GM12878 (cell line): ENCODE results near the gene AMPH. TPM values are rescaled to one million over a fixed set of nuclear protein-coding genes. Genes with fewer than 3 reads are reported as not detected.
"Not testable (repeated sequence)": the region's sequence is repeated elsewhere in the genome, so short reads cannot be mapped to it uniquely, and the experiment has no call there.

Source experiments
- ATAC-seq: fragments of 200-7000 bp; cut with Tn5 transposase; 3 replicates; pipeline ENCODE4 v1.9.1; 2020; ENCODE audit warnings: mild to moderate bottlenecking, moderate library complexity
- BruUV-seq: library from RNA; stranded (reverse); fragments of 400-500 nt; replicated peaks from 2 replicates; lab custom pipeline; 2021; lab: Mats Ljungman, UMichigan
- CTCF ChIA-PET: fragments of 300-600 bp; sonication (Branson Sonifier 250); formaldehyde crosslinking; extraction: SDS; loops from one replicate; lab custom pipeline; 2021; ENCODE audit warnings: inconsistent platforms; lab: Yijun Ruan, JAX
- POLR2A ChIA-PET: fragments of 350-600 bp; formaldehyde crosslinking; extraction: SDS; loops from one replicate; lab custom pipeline; 2021; ENCODE audit warnings: inconsistent platforms; lab: Charles Lee
- RAD21 ChIA-PET: fragments of 300-600 bp; sonication (Branson Sonifier 250); formaldehyde crosslinking; loops from one replicate; lab custom pipeline; 2023; ENCODE audit warnings: antibody characterized with exemption; ENCODE audit not compliant: unreplicated experiment; lab: Charles Lee
- SMC1A ChIA-PET: fragments of 300-600 bp; sonication (Branson Sonifier 250); formaldehyde crosslinking; loops from one replicate; lab custom pipeline; 2023; ENCODE audit not compliant: unreplicated experiment, uncharacterized antibody; lab: Charles Lee
- DNase-seq: peaks from one replicate; pipeline ENCODE4 v3.0.0-alpha.2; 2011; ENCODE audit warnings: low read depth, low spot score
- FAIRE-seq: peaks from 3 replicates; lab custom pipeline; 2011; peaks lifted over from hg19 to GRCh38; lab: Jason Lieb, UNC
- H2AFZ ChIP-seq: 2 replicates; pipeline ENCODE4 v1.6.0; 2011; ENCODE audit warnings: low read depth, low read length, control low read depth; ENCODE audit not compliant: control insufficient read depth
- H3K27ac ChIP-seq: 2 replicates; pipeline ENCODE4 v1.5.1; 2011; ENCODE audit warnings: control low read depth; ENCODE audit not compliant: control insufficient read depth, insufficient read depth
- H3K27me3 ChIP-seq, 2 experiments: replicated peaks in 1 of 2; 2 replicates each; pipeline versions ENCODE4 v1.6.0 to v1.6.1; 2011; ENCODE audit warnings: low read length in 1 of 2; ENCODE audit not compliant: control insufficient read depth in 2 of 2, insufficient read depth in 2 of 2
- H3K36me3 ChIP-seq, 2 experiments: 2 replicates each; pipeline ENCODE4 v1.5.1; 2011; ENCODE audit warnings: low read length in 1 of 2; ENCODE audit not compliant: control insufficient read depth in 2 of 2, insufficient read depth in 2 of 2
- H3K4me1 ChIP-seq: 2 replicates; pipeline ENCODE4 v1.6.1; 2011; ENCODE audit warnings: mild to moderate bottlenecking, low read length, moderate library complexity, mixed read lengths; ENCODE audit not compliant: control insufficient read depth, insufficient read depth
- H3K4me2 ChIP-seq: 2 replicates; pipeline ENCODE4 v1.6.0; 2011; ENCODE audit warnings: control low read depth; ENCODE audit not compliant: control insufficient read depth, insufficient read depth
- H3K4me3 ChIP-seq: fragments of 200-600 bp; sonication (generic); 2 replicates; pipeline ENCODE4 v1.5.1; 2016
- H3K79me2 ChIP-seq: 2 replicates; pipeline ENCODE4 v1.6.0; 2011; ENCODE audit warnings: low read length; ENCODE audit not compliant: control insufficient read depth, insufficient read depth
- H3K9ac ChIP-seq: 2 replicates; pipeline ENCODE4 v1.8.0; 2011; ENCODE audit warnings: low read length, control low read depth, mixed read lengths; ENCODE audit not compliant: control insufficient read depth, insufficient read depth
- H3K9me3 ChIP-seq: replicated peaks from 3 replicates; pipeline ENCODE4 v1.5.1; 2011; ENCODE audit warnings: mild to moderate bottlenecking, low read length; ENCODE audit not compliant: control insufficient read depth, insufficient read depth
- H4K20me1 ChIP-seq: 2 replicates; pipeline ENCODE4 v1.6.0; 2011; ENCODE audit not compliant: control insufficient read depth, insufficient read depth
- TCF12 ChIP-seq: IDR thresholded peaks from 2 replicates; pipeline ENCODE4 v1.6.1; 2011; ENCODE audit warnings: low read depth, mild to moderate bottlenecking, low read length
- WGBS: methylation state at CpG from one replicate; pipeline ENCODE4 v1.1.6; 2016; ENCODE audit warnings: low lambda C conversion rate; ENCODE audit not compliant: insufficient replicate concordance, insufficient coverage; ENCODE audit errors: missing lambda C conversion rate; 5-methylcytosine and 5-hydroxymethylcytosine counted together
- in situ Hi-C: fragments of 300-500 bp; cut with MboI; formaldehyde crosslinking; loops from 9 replicates; pipeline ENCODE4 v1.14.3; 2018; ENCODE audit warnings: mixed read lengths
- intact Hi-C: fragments of 100-400 bp; cut with micrococcal nuclease; formaldehyde crosslinking; loops from one replicate; pipeline ENCODE4 v1.14.2; 2022; ENCODE audit not compliant: unreplicated experiment
- polyA plus RNA-seq, 11 experiments: library from polyadenylated mRNA; depleted of rRNA in 4 of 11; unstranded in 6 of 11; stranded (reverse) in 5 of 11; fragments of >200 nt; fragmentation: Nextera tagmentation in 4 of 11; fragmentation: Illumina TruSeq in 1 of 11; extraction: Ambion mirVana in 4 of 11; extraction: Trizol in 1 of 11; gene quantifications; 1 replicate in 1 of 11; 2 replicates in 10 of 11; pipeline versions ENCODE4 v1.2.1 to v1.2.3, GENCODE V29; 2011 to 2016; ENCODE audit warnings: inconsistent platforms in 2 of 11, missing spikeins in 2 of 11, low read depth in 1 of 11
- total RNA-seq, 4 experiments: library from RNA; depleted of rRNA in 3 of 4; stranded (reverse); fragments of >200 nt in 3 of 4; fragmentation: Illumina TruSeq in 1 of 4; extraction: Trizol in 1 of 4; gene quantifications; 2 replicates each; pipeline versions ENCODE4 v1.2.1 to v1.2.3, GENCODE V29; 2013 to 2021

AMPH gene
- total and polyA plus RNA-seq, 10 of the 15 experiments (the other 5 are each of a cell fraction or from before 2014, with no cell fraction given), result 0.03 to 0.24 (median 0.08) TPM; not detected in 2

GRCh38 chr7:38344741-38345140 lies 286.4 kb downstream of the AMPH start:
- FAIRE-seq, DNase-seq, H3K9me3 ChIP-seq, H3K4me3 ChIP-seq, intact Hi-C loops, H3K4me2 ChIP-seq, H3K27ac ChIP-seq, H3K79me2 ChIP-seq, H3K9ac ChIP-seq, H3K27me3 ChIP-seq, BruUV-seq, H4K20me1 ChIP-seq, H3K36me3 ChIP-seq, POLR2A ChIA-PET: not testable (repeated sequence)
- CTCF ChIA-PET, result interaction anchor here (1.1 to 9.6 kb wide), 21 partner anchors 9 to 446 kb away, joined by 3 to 240 read pairs (median 11); partner anchors contain the start of gene SFRP4
- peaks cover 18% of the 10 kb centered on the region for H3K4me1 ChIP-seq
- SMC1A ChIA-PET, result interaction anchor here (1.0 to 2.9 kb wide), 14 partner anchors 9 to 449 kb away, joined by 3 to 35 read pairs (median 6); no protein-coding TSS in a partner anchor
- in situ Hi-C loops, result loop anchor here (25.0 kb wide), 1 partner anchor 132 kb away; no protein-coding TSS in a partner anchor
- RAD21 ChIA-PET, result interaction anchor here (1.2 to 2.8 kb wide), 8 partner anchors 9 to 129 kb away, joined by 3 to 43 read pairs (median 7); no protein-coding TSS in a partner anchor
- WGBS, result 48% methylated on average over 3 of the region's 3 CpGs
- TF ChIP-seq TCF12, result 0 out of 2 replicates have a peak, but pooled peaks have one; percentile 8
- peak overlapping the region; percentile 48; the same call in 1 of the 2 replicates for H2AFZ ChIP-seq
- ATAC-seq, result peak; percentile 57

GRCh38 chr7:38342135-38342534 lies 289.0 kb downstream of the AMPH start:
- not testable (repeated sequence) for H3K4me3 ChIP-seq

More at GRCh38 chr7:38342135-38342534, 289.0 kb downstream of the AMPH start:
- intact Hi-C loops, DNase-seq, H3K27me3 ChIP-seq, H3K79me2 ChIP-seq, H3K27ac ChIP-seq, H3K9ac ChIP-seq, H3K4me2 ChIP-seq, ATAC-seq, POLR2A ChIA-PET, H3K9me3 ChIP-seq, FAIRE-seq, BruUV-seq, H3K36me3 ChIP-seq, H4K20me1 ChIP-seq, H2AFZ ChIP-seq: not testable (repeated sequence)
- 86% methylated on average over 5 of the region's 5 CpGs for WGBS
- SMC1A ChIA-PET, result interaction anchor here (0.6 to 3.2 kb wide), 5 partner anchors 27 to 504 kb away, joined by 3 to 17 read pairs (median 3); no protein-coding TSS in a partner anchor
- in situ Hi-C loops, result loop anchor here (25.0 kb wide), 1 partner anchor 130 kb away; no protein-coding TSS in a partner anchor
- CTCF ChIA-PET, result interaction anchor here (0.6 to 9.6 kb wide), 7 partner anchors 6 to 153 kb away, joined by 3 to 240 read pairs (median 21); no protein-coding TSS in a partner anchor
- H3K4me1 ChIP-seq, result peaks cover 18% of the 10 kb centered on the region
- RAD21 ChIA-PET, result interaction anchor here (1.3 to 2.2 kb wide), 2 partner anchors 12 to 23 kb away, joined by 3 to 5 read pairs; no protein-coding TSS in a partner anchor
